GM19372 (cell line): Measurements from ENCODE around the gene MAP3K19.
A peak's percentile ranks its signal among the peaks of the same experiment; 100 is the strongest.
"Not testable (repeated sequence)": the region's sequence is repeated elsewhere in the genome, so short reads cannot be mapped to it uniquely, and the experiment has no call there.

Experiments used
- ATAC-seq: cut with Tn5 transposase; IDR thresholded peaks from one replicate; pipeline ENCODE4 v1.9.1; 2021; ENCODE audit warnings: mild to moderate bottlenecking, low read depth, moderate library complexity; ENCODE audit not compliant: unreplicated experiment

The MAP3K19 gene

GRCh38 chr2:134999521-134999920, 47.7 kb downstream of the MAP3K19 start:
- ATAC-seq: no peak

- ATAC-seq: no peak
Measured at GRCh38 chr2:134988994-134989605, 58.1 kb downstream of the MAP3K19 start.

- ATAC-seq: no peak
Measured at GRCh38 chr2:134985061-134985460, 62.2 kb downstream of the MAP3K19 start.

- no peak for ATAC-seq
Measured at GRCh38 chr2:134982603-134983002, 64.6 kb downstream of the MAP3K19 start.

GRCh38 chr2:134980639-134981038, 66.6 kb downstream of the MAP3K19 start:
- ATAC-seq: no peak

- ATAC-seq: no peak
Measured at GRCh38 chr2:134979221-134979620, 68.0 kb downstream of the MAP3K19 start.

- ATAC-seq: not testable (repeated sequence)
Measured at GRCh38 chr2:134977104-134977503, 70.1 kb downstream of the MAP3K19 start.

GRCh38 chr2:134976074-134976702, 71.1 kb downstream of the MAP3K19 start:
- no peak for ATAC-seq

GRCh38 chr2:134975281-134976009, 71.8 kb downstream of the MAP3K19 start:
- ATAC-seq: no peak

GRCh38 chr2:134973241-134974138, 73.8 kb downstream of the MAP3K19 start:
- ATAC-seq: peak; percentile 62

- ATAC-seq: not testable (repeated sequence)
Measured at GRCh38 chr2:134967166-134967565, 80.1 kb downstream of the MAP3K19 start.

- no peak for ATAC-seq
Measured at GRCh38 chr2:134957477-134957876, 89.8 kb downstream of the MAP3K19 start.

- ATAC-seq: no peak
Measured at GRCh38 chr2:134955744-134956143, 91.5 kb downstream of the MAP3K19 start.

- ATAC-seq: no peak
Measured at GRCh38 chr2:134954065-134954464, 93.2 kb downstream of the MAP3K19 start.

GRCh38 chr2:134952608-134953007, 94.6 kb downstream of the MAP3K19 start:
- no peak for ATAC-seq

GRCh38 chr2:134950886-134951285, 96.4 kb downstream of the MAP3K19 start:
- ATAC-seq: no peak

- ATAC-seq: no peak
Measured at GRCh38 chr2:134949981-134950708, 97.1 kb downstream of the MAP3K19 start.

- no peak for ATAC-seq
Measured at GRCh38 chr2:134946073-134946472, 101.2 kb downstream of the MAP3K19 start.

GRCh38 chr2:134944975-134945374, 102.3 kb downstream of the MAP3K19 start:
- no peak for ATAC-seq

GRCh38 chr2:134943540-134943939, 103.7 kb downstream of the MAP3K19 start:
- peak; percentile 69 for ATAC-seq
